Uterus (tissue), 4 donors: ENCODE results near the gene VWC2. TPM values are rescaled to one million over a fixed set of nuclear protein-coding genes. Genes with fewer than 3 reads are reported as not detected.

Experiments
- DNase-seq, 2 donors: peaks; one replicate each; pipeline ENCODE4 v3.0.0-alpha.2; 2019 to 2020
- H3K27ac ChIP-seq, 2 donors: fragments of 200-600 bp; sonication (generic); 1 replicate in 1 of 2; 2 replicates in 1 of 2; pipeline ENCODE4 v1.5.1; 2016 to 2018
- H3K27me3 ChIP-seq, 2 donors: fragments of 200-600 bp; sonication (generic); one replicate each; pipeline ENCODE4 v1.5.1; 2018 to 2019; ENCODE audit warnings: control low read depth in 1 of 2
- H3K36me3 ChIP-seq, 2 donors: fragments of 200-600 bp; sonication (generic); one replicate each; pipeline ENCODE4 v1.5.1; 2019; ENCODE audit warnings: control low read depth in 1 of 2
- H3K4me1 ChIP-seq, 2 donors: fragments of 200-600 bp; sonication (generic); one replicate each; pipeline ENCODE4 v1.5.1; 2018 to 2019; ENCODE audit warnings: control low read depth in 1 of 2
- H3K4me3 ChIP-seq, 2 donors: fragments of 200-600 bp; sonication (generic); 1 replicate in 1 of 2; 2 replicates in 1 of 2; pipeline ENCODE4 v1.5.1; 2018 to 2019; ENCODE audit warnings: mild to moderate bottlenecking in 1 of 2
- H3K9me3 ChIP-seq, 2 donors: fragments of 200-600 bp; sonication (generic); one replicate each; pipeline ENCODE4 v1.5.1; 2019; ENCODE audit warnings: control low read depth in 1 of 2
- POLR2A ChIP-seq, 2 donors: fragments of 450-650 bp; IDR thresholded peaks; one replicate each; pipeline ENCODE4 v1.6.1; 2016; ENCODE audit warnings: antibody characterized with exemption in 2 of 2, mild to moderate bottlenecking in 1 of 2, moderate library complexity in 1 of 2
- intact Hi-C: fragments of 100-400 bp; cut with DNase I; formaldehyde crosslinking; loops from one replicate; pipeline ENCODE4 v1.15.1; 2023; ENCODE audit warnings: low total_unique reads
- total RNA-seq, 4 donors: library from RNA; depleted of rRNA in 3 of 4; stranded (reverse); fragments of >200 nt in 3 of 4; gene quantifications; one replicate each; pipeline versions ENCODE4 v1.1.0 to v1.2.4, GENCODE V29; 2014 to 2023
- TF ChIP-seq, protein P1 (sequence below), 4 experiments: fragments of 200-600 bp in 2 of 4; fragments of 450-650 bp in 2 of 4; sonication (generic) in 2 of 4; IDR thresholded peaks; one replicate each; pipeline ENCODE4 v1.5.1; 2016 to 2019; ENCODE audit warnings: antibody characterized with exemption in 4 of 4, mild to moderate bottlenecking in 2 of 4, moderate library complexity in 1 of 4
- donor health status: DM: yes; HTN: yes; CAD: no.

Gene VWC2
- total RNA-seq, 4 donors from 2014 or later: under 0.01 to 1.9 (median 0.91) TPM; not detected in 1

GRCh38 chr7:49770838-49771237 lies 2.6 kb upstream of the VWC2 start:
- intact Hi-C loops: no loop called here
- no peak for DNase-seq
- TF ChIP-seq, protein P1, sequence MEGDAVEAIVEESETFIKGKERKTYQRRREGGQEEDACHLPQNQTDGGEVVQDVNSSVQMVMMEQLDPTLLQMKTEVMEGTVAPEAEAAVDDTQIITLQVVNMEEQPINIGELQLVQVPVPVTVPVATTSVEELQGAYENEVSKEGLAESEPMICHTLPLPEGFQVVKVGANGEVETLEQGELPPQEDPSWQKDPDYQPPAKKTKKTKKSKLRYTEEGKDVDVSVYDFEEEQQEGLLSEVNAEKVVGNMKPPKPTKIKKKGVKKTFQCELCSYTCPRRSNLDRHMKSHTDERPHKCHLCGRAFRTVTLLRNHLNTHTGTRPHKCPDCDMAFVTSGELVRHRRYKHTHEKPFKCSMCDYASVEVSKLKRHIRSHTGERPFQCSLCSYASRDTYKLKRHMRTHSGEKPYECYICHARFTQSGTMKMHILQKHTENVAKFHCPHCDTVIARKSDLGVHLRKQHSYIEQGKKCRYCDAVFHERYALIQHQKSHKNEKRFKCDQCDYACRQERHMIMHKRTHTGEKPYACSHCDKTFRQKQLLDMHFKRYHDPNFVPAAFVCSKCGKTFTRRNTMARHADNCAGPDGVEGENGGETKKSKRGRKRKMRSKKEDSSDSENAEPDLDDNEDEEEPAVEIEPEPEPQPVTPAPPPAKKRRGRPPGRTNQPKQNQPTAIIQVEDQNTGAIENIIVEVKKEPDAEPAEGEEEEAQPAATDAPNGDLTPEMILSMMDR (IDR thresholded peaks at IDR 0.05): no peak
- no peak for TF ChIP-seq POLR2A (IDR thresholded peaks at IDR 0.05)

GRCh38 chr7:49771427-49772176 lies 1.8 kb upstream of the VWC2 start:
- no peaks in the 10 kb centered on the region for H3K4me1 ChIP-seq
- intact Hi-C loops: no loop called here
- H3K27ac ChIP-seq: no peak overlapping the region
- no peak for DNase-seq
- H3K36me3 ChIP-seq: no peaks in the 10 kb centered on the region
- H3K27me3 ChIP-seq: no peaks in the 10 kb centered on the region
- TF ChIP-seq, protein P1 (IDR thresholded peaks at IDR 0.05): no peak
- no peak for TF ChIP-seq POLR2A (IDR thresholded peaks at IDR 0.05)
- no peak overlapping the region for H3K4me3 ChIP-seq
- no peaks in the 10 kb centered on the region for H3K9me3 ChIP-seq

More at GRCh38 chr7:49770838-49771237, 2.6 kb upstream of the VWC2 start:
- H3K36me3 ChIP-seq: no peaks in the 10 kb centered on the region
- H3K4me3 ChIP-seq: no peak overlapping the region
- H3K4me1 ChIP-seq: no peaks in the 10 kb centered on the region
- no peaks in the 10 kb centered on the region for H3K9me3 ChIP-seq
- H3K27ac ChIP-seq: no peak overlapping the region
- no peaks in the 10 kb centered on the region for H3K27me3 ChIP-seq

DNA sequence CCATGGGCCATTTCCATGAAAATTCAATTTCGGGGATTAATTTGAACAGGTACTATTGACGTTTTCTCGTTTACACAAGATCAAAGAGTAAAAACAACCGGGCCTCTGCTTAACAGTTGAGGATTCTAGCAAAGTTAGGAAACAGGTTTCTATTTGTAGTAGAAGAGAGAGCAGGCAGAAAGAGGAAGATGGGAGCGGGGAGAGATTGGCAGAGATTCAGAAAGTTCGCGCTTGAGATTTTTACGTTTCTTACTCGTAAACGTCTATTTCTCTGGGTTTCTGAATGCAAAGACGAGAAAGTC lies 571 bp upstream of the VWC2 start:
- Histone ChIP-seq H3K9me3 (no peaks in the 10 kb centered on the region), H3K36me3 (no peaks in the 10 kb centered on the region), H3K27ac (no peak overlapping the region), H3K4me1 (no peaks in the 10 kb centered on the region), H3K4me3 (peak overlapping the region; percentile 26 to 58), H3K27me3 (no peaks in the 10 kb centered on the region)
- DNase-seq: no peak
- intact Hi-C loops: no loop called here
- TF ChIP-seq, protein P1 (IDR thresholded peaks at IDR 0.05): no peak
- TF ChIP-seq POLR2A (IDR thresholded peaks at IDR 0.05): no peak

DNA sequence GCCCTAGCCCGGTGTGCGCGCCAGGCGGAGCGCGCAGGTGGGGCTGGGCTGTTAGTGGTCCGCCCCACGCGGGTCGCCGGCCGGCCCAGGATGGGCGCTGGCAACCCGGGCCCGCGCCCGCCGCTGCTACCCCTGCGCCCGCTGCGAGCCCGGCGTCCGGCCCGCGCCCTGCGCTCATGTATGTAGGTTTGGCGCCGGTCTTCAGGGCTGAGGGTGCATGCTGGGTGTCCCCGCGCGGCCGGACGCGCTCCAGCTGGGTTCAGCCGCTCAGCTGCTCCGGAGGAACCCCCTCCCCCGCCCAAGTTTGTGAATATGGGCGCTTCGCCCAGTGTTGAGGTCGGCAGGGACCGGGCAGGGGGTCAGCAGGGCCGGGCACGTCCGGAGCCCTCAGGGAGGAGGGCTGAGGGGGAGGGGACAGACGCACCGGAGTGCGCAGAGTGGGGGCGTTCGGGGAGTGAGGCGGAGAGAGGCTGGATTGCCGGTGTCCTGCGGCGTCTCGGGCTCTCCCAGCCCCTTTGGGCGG lies 559 bp downstream of the VWC2 start:
- Histone ChIP-seq H3K27ac (no peak overlapping the region), H3K36me3 (no peaks in the 10 kb centered on the region), H3K4me1 (no peaks in the 10 kb centered on the region), H3K9me3 (no peaks in the 10 kb centered on the region), H3K27me3 (no peaks in the 10 kb centered on the region), H3K4me3 (peak overlapping the region; percentile 26 to 58)
- TF ChIP-seq, protein P1 (IDR thresholded peaks at IDR 0.05): no peak
- no peak for TF ChIP-seq POLR2A (IDR thresholded peaks at IDR 0.05)
- intact Hi-C loops: no loop called here
- DNase-seq: no peak

- intact Hi-C loops: no loop called here
- Histone ChIP-seq H3K27me3 (no peaks in the 10 kb centered on the region), H3K4me3 (peak overlapping the region; percentile 26 to 58)
These were observed 1.1 kb downstream of the VWC2 start for GRCh38 chr7:49774459-49775064.

More at GRCh38 chr7:49774459-49775064, 1.1 kb downstream of the VWC2 start:
- Histone ChIP-seq H3K27ac (peak overlapping the region; percentile 3 to 68), H3K9me3 (no peaks in the 10 kb centered on the region), H3K36me3 (no peaks in the 10 kb centered on the region), H3K4me1 (no peaks in the 10 kb centered on the region)
- TF ChIP-seq, protein P1 (IDR thresholded peaks at IDR 0.05): no peak
- TF ChIP-seq POLR2A (IDR thresholded peaks at IDR 0.05): no peak
- DNase-seq: no peak
